Left ventricle myocardium inferior (tissue), 1 donor: ENCODE measurements around the gene SECTM1. TPM values are rescaled to one million over a fixed set of nuclear protein-coding genes. Genes with fewer than 3 reads are reported as not detected.
"Not testable (repeated sequence)": the region's sequence is repeated elsewhere in the genome, so short reads cannot be mapped to it uniquely, and the experiment has no call there.

ENCODE experiments used
- DNase-seq: peaks from one replicate; pipeline ENCODE4 v3.0.0-alpha.2; 2020
- H3K27ac ChIP-seq: fragments of 200-600 bp; replicated peaks from 2 replicates; pipeline ENCODE4 v1.8.0; 2021
- H3K27me3 ChIP-seq: fragments of 200-600 bp; 2 replicates; pipeline ENCODE4 v1.8.0; 2021; ENCODE audit warnings: low read depth
- H3K36me3 ChIP-seq: fragments of 200-600 bp; 2 replicates; pipeline ENCODE4 v1.8.0; 2021
- H3K4me1 ChIP-seq: fragments of 200-600 bp; 2 replicates; pipeline ENCODE4 v1.8.0; 2021
- H3K4me3 ChIP-seq: fragments of 200-600 bp; 2 replicates; pipeline ENCODE4 v1.8.0; 2021; ENCODE audit warnings: mild to moderate bottlenecking, moderate library complexity
- H3K9me3 ChIP-seq: fragments of 200-600 bp; replicated peaks from 2 replicates; pipeline ENCODE4 v1.8.0; 2021
- CTCF ChIP-seq: fragments of 200-600 bp; IDR thresholded peaks from 2 replicates; pipeline ENCODE4 v1.8.0; 2021; ENCODE audit warnings: antibody characterized with exemption, mild to moderate bottlenecking, borderline replicate concordance
- intact Hi-C: fragments of 100-400 bp; cut with micrococcal nuclease; formaldehyde crosslinking; loops from one replicate; pipeline ENCODE4 v1.11.0; 2022
- total RNA-seq: library from RNA; stranded (reverse); fragmentation: NEBNext Ultra II Directional; extraction: Animal tissue kit (Norgen Biotek cat#: 25700); gene quantifications from one replicate; pipeline ENCODE4 v1.2.1, GENCODE V29; 2021
- donor health status: DM: no; HTN: yes; CAD: no; lungs with severe emphysema.

The SECTM1 gene
- total RNA-seq, 1 donor from 2014 or later: 3.9 TPM

- no peak overlapping the region for H3K27ac ChIP-seq
- no peaks in the 10 kb centered on the region for H3K9me3 ChIP-seq
- H3K36me3 ChIP-seq: no peaks in the 10 kb centered on the region
- no peak for DNase-seq
- no peak overlapping the region for H3K4me3 ChIP-seq
- intact Hi-C loops: no loop called here
- H3K4me1 ChIP-seq: peaks cover 34% of the 10 kb centered on the region
- peaks cover 74% of the 10 kb centered on the region for H3K27me3 ChIP-seq
- TF ChIP-seq CTCF: no peak
Measured at GRCh38 chr17:82369211-82369610, 35.6 kb upstream of the SECTM1 start.

GRCh38 chr17:82367724-82368524 is 34.4 kb upstream of the SECTM1 start:
- Histone ChIP-seq H3K4me3 (no peak overlapping the region), H3K27me3 (peaks cover 62% of the 10 kb centered on the region), H3K36me3 (no peaks in the 10 kb centered on the region), H3K9me3 (no peaks in the 10 kb centered on the region), H3K4me1 (peaks cover 30% of the 10 kb centered on the region), H3K27ac (no peak overlapping the region)
- TF ChIP-seq CTCF: no peak
- DNase-seq: no peak
- intact Hi-C loops: no loop called here

GRCh38 chr17:82366749-82367148 is 33.2 kb upstream of the SECTM1 start:
- Histone ChIP-seq H3K4me1 (peaks cover 19% of the 10 kb centered on the region), H3K27ac (no peak overlapping the region), H3K36me3 (no peaks in the 10 kb centered on the region), H3K27me3 (peaks cover 50% of the 10 kb centered on the region), H3K4me3 (no peak overlapping the region), H3K9me3 (no peaks in the 10 kb centered on the region)
- no peak for DNase-seq
- intact Hi-C loops: no loop called here
- TF ChIP-seq CTCF: no peak

GRCh38 chr17:82365606-82366295 is 32.2 kb upstream of the SECTM1 start:
- no peaks in the 10 kb centered on the region for H3K36me3 ChIP-seq
- H3K9me3 ChIP-seq: no peaks in the 10 kb centered on the region
- peaks cover 9% of the 10 kb centered on the region for H3K4me1 ChIP-seq
- H3K27ac ChIP-seq: no peak overlapping the region
- H3K27me3 ChIP-seq: peaks cover 40% of the 10 kb centered on the region
- no peak for DNase-seq
- intact Hi-C loops: no loop called here
- TF ChIP-seq CTCF: no peak
- H3K4me3 ChIP-seq: no peak overlapping the region

GRCh38 chr17:82361885-82362633 is 28.5 kb upstream of the SECTM1 start:
- no peak overlapping the region for H3K27ac ChIP-seq
- no peak for TF ChIP-seq CTCF
- no peaks in the 10 kb centered on the region for H3K4me1 ChIP-seq
- no peak overlapping the region for H3K4me3 ChIP-seq
- H3K36me3 ChIP-seq: no peaks in the 10 kb centered on the region
- no peaks in the 10 kb centered on the region for H3K9me3 ChIP-seq
- intact Hi-C loops: no loop called here
- DNase-seq: no peak
- peaks cover 22% of the 10 kb centered on the region for H3K27me3 ChIP-seq

- peaks cover 40% of the 10 kb centered on the region for H3K27me3 ChIP-seq
- H3K9me3 ChIP-seq, H3K4me3 ChIP-seq, H3K27ac ChIP-seq, H3K4me1 ChIP-seq, intact Hi-C loops, DNase-seq, H3K36me3 ChIP-seq: not testable (repeated sequence)
Measured at GRCh38 chr17:82359451-82360074, 26.0 kb upstream of the SECTM1 start.
